ELF-1 (cell line): ENCODE results near the gene SEMA4A.
A peak's percentile ranks its signal among the peaks of the same experiment; 100 is the strongest.
"Not testable (repeated sequence)": the region's sequence is repeated elsewhere in the genome, so short reads cannot be mapped to it uniquely, and the experiment has no call there.

Experiments
- DNase-seq: peaks from one replicate; pipeline ENCODE4 v3.0.0-alpha.2; 2016; ENCODE audit warnings: low read depth, low spot score

SEMA4A gene

GRCh38 chr1:156193208-156193487 lies 39.8 kb downstream of the SEMA4A start:
- no peak for DNase-seq

GRCh38 chr1:156193488-156194299 lies 40.3 kb downstream of the SEMA4A start, which contains the start of gene SLC25A44:
Gene SLC25A44 (plus strand): TSS chr1:156194104. CDS start chr1:156199848, 5,744 bp downstream.
- peak; percentile 100 for DNase-seq

GRCh38 chr1:156194300-156194652 lies 40.9 kb downstream of the SEMA4A start:
- no peak for DNase-seq

- DNase-seq: no peak
Observed at GRCh38 chr1:156195853-156196252, 42.5 kb downstream of the SEMA4A start.

GRCh38 chr1:156196445-156196844 lies 43.1 kb downstream of the SEMA4A start:
- no peak for DNase-seq

- no peak for DNase-seq
Observed at GRCh38 chr1:156198831-156199349, 45.5 kb downstream of the SEMA4A start.

GRCh38 chr1:156200044-156200443 lies 46.7 kb downstream of the SEMA4A start:
- no peak for DNase-seq

GRCh38 chr1:156203331-156203730 lies 49.9 kb downstream of the SEMA4A start:
- DNase-seq: no peak

GRCh38 chr1:156204686-156205085 lies 51.3 kb downstream of the SEMA4A start:
- no peak for DNase-seq

GRCh38 chr1:156211243-156211642 lies 57.9 kb downstream of the SEMA4A start:
- no peak for DNase-seq

GRCh38 chr1:156212130-156212529 lies 58.7 kb downstream of the SEMA4A start:
- DNase-seq: no peak

- DNase-seq: peak; percentile 99
Observed at GRCh38 chr1:156212833-156213643, 59.7 kb downstream of the SEMA4A start, which contains the start of gene PMF1. Gene PMF1 (plus strand): TSS chr1:156213007. CDS start chr1:156213016, 9 bp downstream.

GRCh38 chr1:156213644-156213966 lies 60.2 kb downstream of the SEMA4A start:
- no peak for DNase-seq

GRCh38 chr1:156214024-156214748 lies 60.8 kb downstream of the SEMA4A start:
- peak; percentile 33 for DNase-seq

GRCh38 chr1:156216361-156217086 lies 63.1 kb downstream of the SEMA4A start:
- not testable (repeated sequence) for DNase-seq

- no peak for DNase-seq
Observed at GRCh38 chr1:156217871-156218270, 64.5 kb downstream of the SEMA4A start.

GRCh38 chr1:156220226-156220625 lies 66.8 kb downstream of the SEMA4A start:
- no peak for DNase-seq

GRCh38 chr1:156221986-156222692 lies 68.8 kb downstream of the SEMA4A start:
- no peak for DNase-seq

- DNase-seq: no peak
Observed at GRCh38 chr1:156225677-156226014, 72.3 kb downstream of the SEMA4A start.

- DNase-seq: no peak
Observed at GRCh38 chr1:156226116-156226538, 72.7 kb downstream of the SEMA4A start.

- no peak for DNase-seq
Observed at GRCh38 chr1:156226782-156227181, 73.4 kb downstream of the SEMA4A start.
